HG02885 (cell line): ENCODE data around the gene PPME1.

Source experiments
- ATAC-seq: cut with Tn5 transposase; IDR thresholded peaks from one replicate; pipeline ENCODE4 v1.9.1; 2021; ENCODE audit warnings: mild to moderate bottlenecking; ENCODE audit not compliant: unreplicated experiment, poor library complexity

Gene PPME1

GRCh38 chr11:74154620-74155281 lies 16.3 kb upstream of the PPME1 start:
- no peak for ATAC-seq

DNA sequence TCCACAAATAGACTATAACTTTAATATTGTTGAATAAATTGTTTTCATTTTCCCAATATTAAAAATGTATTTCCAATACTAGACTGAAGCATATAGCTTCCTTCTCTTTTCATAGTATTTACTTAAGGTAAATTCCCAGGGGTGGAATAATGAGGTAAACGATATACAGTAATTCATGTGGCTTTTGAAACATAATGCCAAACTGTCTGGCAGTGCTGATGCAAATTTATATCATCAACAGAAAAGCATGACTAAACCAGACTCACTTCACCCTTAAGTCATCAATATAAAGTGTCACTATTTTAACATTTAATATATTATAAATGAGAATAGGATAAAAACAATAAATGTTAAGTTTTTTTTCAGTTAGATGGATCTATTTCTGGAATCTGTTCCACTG lies 13.9 kb upstream of the PPME1 start:
- ATAC-seq: no peak

- no peak for ATAC-seq
Observed at GRCh38 chr11:74159642-74160041, 11.4 kb upstream of the PPME1 start.

- ATAC-seq: peak; percentile 62
Observed at GRCh38 chr11:74162681-74163467, 8.2 kb upstream of the PPME1 start.

- ATAC-seq: no peak
Observed at GRCh38 chr11:74168838-74169237, 2.3 kb upstream of the PPME1 start.

- ATAC-seq: no peak
Observed at GRCh38 chr11:74169738-74170458, 1.2 kb upstream of the PPME1 start.

DNA sequence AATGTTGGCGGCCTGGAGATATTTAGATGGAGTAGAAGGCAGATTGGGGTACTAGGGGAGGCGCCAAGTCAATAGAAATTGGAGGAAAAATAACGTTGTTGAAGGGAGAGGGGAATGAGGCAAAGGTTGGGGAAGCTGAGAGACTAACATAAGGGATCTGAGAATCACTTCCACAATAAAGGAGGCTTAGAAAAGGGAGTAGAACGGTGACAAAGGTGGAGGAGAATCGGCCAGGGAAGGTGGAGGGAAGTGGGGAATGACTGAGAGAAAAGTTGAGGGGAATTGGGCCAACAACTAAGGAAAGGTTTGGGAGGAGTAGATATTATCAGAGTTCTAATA lies 510 bp downstream of the PPME1 start:
- no peak for ATAC-seq

DNA sequence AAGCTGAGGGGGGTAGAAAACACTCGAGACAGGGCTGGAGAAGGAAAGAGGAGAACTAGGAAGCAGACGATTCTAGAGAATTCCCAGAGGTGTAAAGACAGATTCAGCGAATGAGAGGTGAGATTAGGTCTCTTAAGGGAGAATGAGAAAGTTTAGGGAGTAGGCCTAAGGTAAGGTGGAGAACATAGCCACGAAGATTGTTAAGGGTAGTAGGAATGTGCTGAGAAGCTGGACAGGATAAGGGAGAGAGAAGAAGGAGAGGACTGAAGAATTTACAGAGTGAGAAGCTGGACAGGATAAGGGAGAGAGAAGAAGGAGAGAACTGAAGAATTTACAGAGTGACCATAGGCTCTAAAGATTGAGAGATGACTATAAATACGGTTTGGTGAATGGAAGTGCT lies 908 bp downstream of the PPME1 start:
- ATAC-seq: no peak

DNA sequence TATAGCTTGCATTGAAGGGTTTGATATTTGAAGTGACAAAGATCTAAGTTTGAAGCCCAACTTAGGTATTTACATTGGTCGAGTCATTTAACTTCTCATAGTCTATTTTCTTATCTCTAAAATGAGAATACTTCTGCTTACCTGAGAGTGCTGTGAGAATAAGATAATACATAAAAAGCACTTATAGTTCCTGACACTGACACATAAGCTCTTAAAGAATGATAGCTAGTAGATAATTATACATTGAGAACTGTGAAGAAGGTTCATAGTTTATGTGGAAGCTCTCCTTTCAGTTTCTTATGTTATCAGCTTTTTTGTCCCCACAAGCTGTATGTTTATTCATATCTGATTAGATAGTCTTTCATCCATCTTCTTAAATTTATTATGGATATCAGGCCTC lies 4.8 kb downstream of the PPME1 start:
- ATAC-seq: no peak

- no peak for ATAC-seq
Observed at GRCh38 chr11:74179234-74180052, 8.4 kb downstream of the PPME1 start.

DNA sequence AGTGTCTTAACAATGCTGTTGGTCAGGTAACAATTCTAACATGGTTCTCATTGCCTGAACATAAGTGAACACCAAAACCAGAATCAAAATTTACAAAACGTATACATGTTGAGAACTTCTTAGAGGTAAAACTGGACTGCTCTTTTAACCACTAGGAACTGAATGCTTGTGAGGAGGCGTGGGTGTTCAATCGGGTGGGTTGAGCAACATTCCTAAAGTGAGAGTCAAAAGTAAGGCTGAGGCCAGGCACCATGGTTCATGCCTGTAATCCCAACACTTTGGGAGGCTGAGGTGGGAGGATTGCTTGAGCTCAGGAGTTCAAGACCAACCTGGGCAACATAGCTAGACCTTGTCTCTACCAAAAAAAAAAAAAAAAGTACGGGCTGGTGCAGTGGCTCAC lies 11.5 kb downstream of the PPME1 start:
- ATAC-seq: no peak

DNA sequence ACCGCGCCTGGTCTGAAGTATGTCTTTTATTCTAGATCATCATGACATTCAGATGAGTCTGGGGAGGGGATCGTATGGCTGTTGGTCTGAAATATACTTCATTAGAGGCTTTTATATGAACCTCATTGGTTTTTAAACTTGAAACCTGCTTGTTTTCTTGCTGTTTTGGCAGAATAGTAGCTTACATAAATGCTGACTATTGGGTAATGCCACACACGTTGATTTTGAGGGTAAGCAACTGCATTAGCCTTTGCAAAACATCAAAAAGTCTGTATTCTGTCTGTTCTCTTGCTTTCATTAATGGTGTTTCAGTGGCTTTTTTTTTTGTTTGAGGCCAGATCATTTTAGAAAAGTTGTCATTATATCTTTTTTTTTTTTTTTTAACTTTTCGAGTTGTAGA lies 14.2 kb downstream of the PPME1 start:
- no peak for ATAC-seq

DNA sequence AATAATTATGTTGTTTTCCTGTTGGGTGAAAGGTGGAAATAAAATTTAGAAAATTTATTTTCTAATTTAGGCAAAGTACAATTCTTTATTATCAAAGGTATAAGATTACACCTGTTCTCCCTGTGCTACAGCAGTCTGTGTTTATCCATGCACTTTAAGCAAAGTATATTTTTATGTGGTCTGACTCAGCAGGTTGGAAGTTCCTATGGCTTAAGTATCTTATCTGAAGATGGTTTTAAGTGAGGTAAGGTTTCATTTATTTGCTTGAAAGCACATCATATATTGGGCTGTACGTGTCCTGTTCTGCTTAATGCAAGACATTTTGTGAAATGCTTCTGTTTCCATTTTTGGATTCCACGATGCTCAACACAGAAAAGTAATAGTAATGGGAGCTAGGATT lies 14.6 kb downstream of the PPME1 start:
- no peak for ATAC-seq

- ATAC-seq: no peak
Observed at GRCh38 chr11:74195828-74196227, 24.7 kb downstream of the PPME1 start.

DNA sequence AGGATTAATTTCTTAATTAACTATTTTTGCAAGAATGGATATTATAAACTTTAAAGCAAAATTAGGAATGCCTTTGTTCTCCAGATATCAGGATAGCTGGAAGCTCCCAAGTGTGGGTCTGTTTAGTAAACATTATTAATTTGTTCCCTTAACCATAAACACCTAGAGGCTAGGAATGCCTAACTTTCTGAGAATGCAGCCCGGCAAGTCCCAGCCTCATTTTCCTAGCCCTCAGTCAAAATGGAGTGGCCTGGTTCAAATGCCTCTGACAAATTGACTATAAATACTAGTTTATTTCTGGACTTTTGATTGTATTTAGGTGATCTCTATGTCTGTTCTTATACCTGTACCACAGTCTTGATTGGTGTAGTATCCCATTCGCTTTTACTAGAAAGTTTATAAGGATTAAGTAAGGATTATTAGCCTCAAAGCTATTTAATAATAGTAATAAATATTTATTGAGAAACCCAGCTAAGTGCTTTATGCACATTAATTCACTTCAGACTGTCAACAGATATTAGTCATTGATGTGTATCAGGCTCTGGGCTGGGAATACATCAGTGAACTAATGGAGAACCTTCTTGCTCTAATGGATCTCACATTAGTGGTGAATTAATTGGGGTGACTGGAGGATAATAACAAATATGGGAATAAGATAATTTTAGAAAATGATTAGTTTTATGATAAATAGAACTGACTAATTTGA lies 25.8 kb downstream of the PPME1 start:
- ATAC-seq: no peak

- ATAC-seq: no peak
Observed at GRCh38 chr11:74203966-74204365, 32.9 kb downstream of the PPME1 start.

GRCh38 chr11:74204701-74205100 lies 33.6 kb downstream of the PPME1 start:
- ATAC-seq: no peak

DNA sequence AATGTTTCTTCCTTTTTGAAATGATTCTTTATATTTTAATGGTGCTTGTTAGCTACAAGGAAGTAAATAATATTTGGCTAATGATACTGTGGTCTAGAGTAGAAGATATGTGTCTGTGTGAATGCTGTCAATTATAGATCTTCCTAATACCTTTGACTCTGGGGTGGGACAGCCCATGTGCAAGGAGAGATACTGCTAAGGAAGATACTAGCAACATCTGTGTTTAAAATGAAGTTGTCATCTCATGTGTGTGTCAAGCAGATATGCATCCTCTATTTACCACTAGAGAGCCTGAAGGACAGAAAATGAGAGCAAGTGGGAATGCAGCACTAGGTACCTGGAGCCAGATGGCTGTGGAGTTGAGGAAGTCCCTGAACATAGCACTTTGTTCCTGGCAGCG lies 34.1 kb downstream of the PPME1 start:
- no peak for ATAC-seq

DNA sequence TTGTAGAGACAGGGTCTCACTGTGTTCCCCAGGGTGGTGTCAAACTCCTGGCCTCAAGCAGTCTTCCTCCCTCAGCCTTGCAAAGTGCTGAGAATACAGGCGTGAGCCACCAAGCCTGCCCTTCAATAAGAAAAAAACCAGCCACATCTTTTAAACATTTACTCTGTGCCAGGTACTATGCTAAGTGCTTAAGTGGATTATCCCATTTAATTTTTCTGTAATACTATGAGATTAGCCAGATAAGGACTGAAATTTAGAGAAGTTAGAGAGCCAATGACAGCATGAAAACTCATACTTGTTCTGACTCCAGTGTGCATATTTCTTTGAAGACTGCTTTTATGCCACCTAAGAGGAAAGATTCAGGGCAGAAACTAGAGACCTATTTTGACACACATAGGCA lies 35.7 kb downstream of the PPME1 start:
- ATAC-seq: no peak

DNA sequence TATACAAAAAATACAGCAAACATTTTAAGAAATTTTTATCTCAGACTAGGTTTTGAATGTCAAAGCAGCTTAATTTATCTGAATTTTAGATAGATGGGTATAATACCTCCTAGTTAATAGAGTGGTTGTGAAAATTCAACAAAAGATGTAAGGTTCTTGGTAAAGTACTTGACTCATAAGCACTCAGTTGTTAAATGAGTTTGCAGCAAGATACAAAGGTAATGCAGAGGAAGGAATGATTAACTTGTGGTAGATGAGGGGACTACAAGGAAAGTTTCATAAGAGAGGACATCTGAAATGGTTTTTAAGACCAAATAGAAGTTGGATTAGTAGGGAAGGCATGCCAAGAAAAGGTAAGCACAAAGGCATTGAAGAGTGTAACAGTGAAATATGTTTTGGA lies 37.4 kb downstream of the PPME1 start:
- no peak for ATAC-seq
